Hair follicular keratinocyte (primary cell): ENCODE measurements around the gene WDR6. TPM values are rescaled to one million over a fixed set of nuclear protein-coding genes. Genes with fewer than 3 reads are reported as not detected.

Experiments
- total RNA-seq: library from RNA; depleted of rRNA; stranded (reverse); fragments of >200 nt; gene quantifications from 2 replicates; pipeline ENCODE4 v1.2.3, GENCODE V29; 2015

The WDR6 gene
- total RNA-seq, result 43.7 and 44.7 TPM in 2 replicates

GRCh38 chr3:49007068-49007770 lies at the start of gene WDR6:
Gene WDR6, plus strand, starts transcription at chr3:49007391. Its CDS starts 41 bp downstream, at chr3:49007432.

GRCh38 chr3:48989796-48990635 lies 17.2 kb upstream of the WDR6 start, which contains the start of gene P4HTM:
Gene P4HTM, plus strand, starts transcription at chr3:48990241. Its CDS starts 16 bp downstream, at chr3:48990257.

GRCh38 chr3:49017971-49018706 lies 10.9 kb downstream of the WDR6 start, which contains the start of gene DALRD3:
Gene DALRD3, minus strand, starts transcription at chr3:49018580. Its CDS starts 16 bp downstream, at chr3:49018564.

GRCh38 chr3:49021813-49022687 lies 14.9 kb downstream of the WDR6 start, which contains the start of gene NDUFAF3:
Gene NDUFAF3, plus strand, starts transcription at chr3:49022121. Its CDS starts 24 bp downstream, at chr3:49022145.

GRCh38 chr3:49028673-49029562 lies 21.7 kb downstream of the WDR6 start, which contains the start of gene IMPDH2:
Gene IMPDH2, minus strand, starts transcription at chr3:49029398. Its CDS starts 48 bp downstream, at chr3:49029350.

Other genes starting within 250 kb of the WDR6 start
- gene PRKAR2A, start 159.5 kb upstream of the WDR6 start, total RNA-seq, result 26.9 and 29.5 TPM in 2 replicates
- 8.1 and 15.5 TPM in 2 replicates for gene SLC25A20, start 108.5 kb upstream of the WDR6 start, total RNA-seq
- 51.1 and 69.0 TPM in 2 replicates for gene ARIH2, start 88.5 kb upstream of the WDR6 start, total RNA-seq
- gene P4HTM, start 17.1 kb upstream of the WDR6 start, total RNA-seq, result 2.2 and 3.5 TPM in 2 replicates
- gene DALRD3, start 11.2 kb downstream of the WDR6 start, total RNA-seq, result 67.4 and 78.1 TPM in 2 replicates
- gene NDUFAF3, start 14.7 kb downstream of the WDR6 start, total RNA-seq, result 163 and 199 TPM in 2 replicates
- 254 and 314 TPM in 2 replicates for gene IMPDH2, start 22.0 kb downstream of the WDR6 start, total RNA-seq
- 53.3 and 54.4 TPM in 2 replicates for gene QRICH1, start 86.7 kb downstream of the WDR6 start, total RNA-seq
- 203 and 241 TPM in 2 replicates for gene QARS1, start 97.4 kb downstream of the WDR6 start, total RNA-seq
- 35.6 and 39.5 TPM in 2 replicates for gene USP19, start 113.4 kb downstream of the WDR6 start, total RNA-seq
- gene LAMB2, start 125.7 kb downstream of the WDR6 start, total RNA-seq, result 119 and 120 TPM in 2 replicates
- gene CCDC71, start 158.9 kb downstream of the WDR6 start, total RNA-seq, result 29.8 and 47.6 TPM in 2 replicates
- gene KLHDC8B, start 164.2 kb downstream of the WDR6 start, total RNA-seq, result 20.1 and 28.8 TPM in 2 replicates